ENCODE data around the gene TCF25.
"Not testable (repeated sequence)": the region's sequence is repeated elsewhere in the genome, so short reads cannot be mapped to it uniquely, and the experiment has no call there.

Gene TCF25

DNA sequence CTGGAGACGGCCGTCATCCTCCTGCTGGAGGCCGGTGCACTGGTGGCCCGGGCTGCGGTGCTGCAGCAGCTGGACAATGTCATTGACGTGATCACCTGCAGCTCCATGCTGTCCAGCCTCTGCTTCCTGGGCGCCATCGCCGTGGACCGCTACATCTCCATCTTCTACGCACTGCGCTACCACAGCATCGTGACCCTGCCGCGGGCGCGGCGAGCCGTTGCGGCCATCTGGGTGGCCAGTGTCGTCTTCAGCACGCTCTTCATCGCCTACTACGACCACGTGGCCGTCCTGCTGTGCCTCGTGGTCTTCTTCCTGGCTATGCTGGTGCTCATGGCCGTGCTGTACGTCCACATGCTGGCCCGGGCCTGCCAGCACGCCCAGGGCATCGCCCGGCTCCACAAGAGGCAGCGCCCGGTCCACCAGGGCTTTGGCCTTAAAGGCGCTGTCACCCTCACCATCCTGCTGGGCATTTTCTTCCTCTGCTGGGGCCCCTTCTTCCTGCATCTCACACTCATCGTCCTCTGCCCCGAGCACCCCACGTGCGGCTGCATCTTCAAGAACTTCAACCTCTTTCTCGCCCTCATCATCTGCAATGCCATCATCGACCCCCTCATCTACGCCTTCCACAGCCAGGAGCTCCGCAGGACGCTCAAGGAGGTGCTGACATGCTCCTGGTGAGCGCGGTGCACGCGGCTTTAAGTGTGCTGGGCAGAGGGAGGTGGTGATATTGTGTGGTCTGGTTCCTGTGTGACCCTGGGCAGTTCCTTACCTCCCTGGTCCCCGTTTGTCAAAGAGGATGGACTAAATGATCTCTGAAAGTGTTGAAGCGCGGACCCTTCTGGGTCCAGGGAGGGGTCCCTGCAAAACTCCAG lies 46.4 kb downstream of the TCF25 start:
- no peak for DNase-seq (ENCODE audit: low read depth)

GRCh38 chr16:89920723-89921122 lies 47.3 kb downstream of the TCF25 start:
- DNase-seq (ENCODE audit: low read depth): no peak

- DNase-seq (ENCODE audit: low read depth): no peak
These were observed 47.8 kb downstream of the TCF25 start for GRCh38 chr16:89921131-89921701.

- DNase-seq (ENCODE audit: low read depth): peak; percentile 94
These were observed 48.5 kb downstream of the TCF25 start for GRCh38 chr16:89921702-89922476.

- peak; percentile 94 for DNase-seq (ENCODE audit: low read depth)
These were observed 49.1 kb downstream of the TCF25 start for GRCh38 chr16:89922477-89922883.

GRCh38 chr16:89922884-89923639 lies 49.7 kb downstream of the TCF25 start, which contains the start of gene TUBB3:
Gene TUBB3 (plus strand): TSS chr16:89923342. CDS start chr16:89923402, 60 bp downstream.
- DNase-seq (ENCODE audit: low read depth): peak; percentile 62

- DNase-seq (ENCODE audit: low read depth): no peak
These were observed 50.4 kb downstream of the TCF25 start for GRCh38 chr16:89923640-89924296.

DNA sequence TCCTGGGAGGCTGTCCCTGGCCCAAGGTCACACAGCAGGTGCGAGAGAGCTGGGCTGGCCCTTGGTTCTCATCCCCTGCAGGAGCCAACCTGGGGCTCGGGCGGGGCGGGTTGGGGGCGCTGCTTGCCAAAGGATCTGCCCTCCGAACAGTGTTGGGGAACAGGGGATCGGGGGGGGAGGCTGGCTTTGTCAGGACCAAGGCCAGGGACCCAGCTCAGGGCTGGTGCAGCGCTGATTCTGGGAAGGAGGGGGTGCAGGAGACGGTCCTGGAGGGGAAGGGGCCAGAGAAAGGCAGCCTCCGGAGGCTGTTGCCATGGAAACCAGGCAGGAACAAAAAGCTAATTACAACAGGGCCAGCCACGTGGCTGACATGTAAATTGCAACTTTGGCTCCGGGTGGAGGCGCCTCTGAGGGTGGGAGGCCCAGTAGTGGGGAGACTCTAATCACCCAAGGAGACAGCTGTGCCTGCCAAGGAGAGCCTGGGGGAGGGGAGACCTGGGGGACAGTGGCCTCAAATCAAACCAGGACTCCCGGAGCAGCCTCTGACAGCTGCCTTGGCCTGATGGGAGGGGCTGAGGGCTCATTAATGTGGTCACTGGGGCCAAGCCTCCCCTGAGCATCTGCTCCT lies 51.0 kb downstream of the TCF25 start:
- DNase-seq (ENCODE audit: low read depth): no peak

DNA sequence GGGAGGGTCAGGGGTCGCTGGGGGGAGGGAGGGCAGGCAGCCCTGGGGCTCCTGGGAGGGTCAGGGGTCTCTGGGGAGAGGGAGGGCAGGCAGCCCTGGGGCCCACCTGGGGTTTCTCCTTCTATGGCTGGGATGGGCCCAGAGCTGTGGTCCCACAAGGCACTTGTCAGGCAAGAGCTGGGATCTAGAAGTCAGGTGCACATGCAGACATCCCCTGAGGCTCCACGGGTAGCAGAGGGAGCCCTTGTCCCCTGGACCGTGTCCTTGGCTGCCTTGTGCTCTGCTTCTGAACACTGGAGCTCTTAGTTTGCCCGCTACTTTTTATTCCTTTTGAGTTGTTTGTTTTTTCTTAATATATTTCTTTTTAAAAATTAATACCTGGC lies 51.5 kb downstream of the TCF25 start:
- no peak for DNase-seq (ENCODE audit: low read depth)

DNA sequence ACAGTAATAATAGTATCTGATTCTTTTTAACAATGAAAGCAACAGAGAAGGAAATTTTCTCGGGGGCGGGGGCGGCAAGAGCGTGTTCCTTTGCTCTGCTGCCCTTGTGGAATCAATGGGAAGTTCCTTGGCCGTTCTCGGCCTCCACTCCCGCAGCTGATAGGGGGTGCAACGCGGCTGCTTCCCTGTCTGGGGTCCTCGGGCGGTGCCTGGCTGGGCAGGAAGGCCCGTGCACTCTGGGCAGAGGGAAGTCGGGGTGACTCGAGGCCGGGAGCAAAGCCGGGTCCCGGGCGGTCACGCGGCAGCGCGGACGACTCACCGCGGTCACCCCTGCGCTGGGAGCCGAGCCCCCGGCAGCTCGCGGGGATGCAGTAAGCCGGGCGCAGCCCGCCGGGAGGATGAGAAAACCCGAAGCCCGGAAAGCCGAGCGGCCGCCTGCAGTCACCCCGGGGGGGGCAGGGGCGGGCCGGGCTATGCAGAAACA lies 52.2 kb downstream of the TCF25 start:
- DNase-seq (ENCODE audit: low read depth): no peak

DNA sequence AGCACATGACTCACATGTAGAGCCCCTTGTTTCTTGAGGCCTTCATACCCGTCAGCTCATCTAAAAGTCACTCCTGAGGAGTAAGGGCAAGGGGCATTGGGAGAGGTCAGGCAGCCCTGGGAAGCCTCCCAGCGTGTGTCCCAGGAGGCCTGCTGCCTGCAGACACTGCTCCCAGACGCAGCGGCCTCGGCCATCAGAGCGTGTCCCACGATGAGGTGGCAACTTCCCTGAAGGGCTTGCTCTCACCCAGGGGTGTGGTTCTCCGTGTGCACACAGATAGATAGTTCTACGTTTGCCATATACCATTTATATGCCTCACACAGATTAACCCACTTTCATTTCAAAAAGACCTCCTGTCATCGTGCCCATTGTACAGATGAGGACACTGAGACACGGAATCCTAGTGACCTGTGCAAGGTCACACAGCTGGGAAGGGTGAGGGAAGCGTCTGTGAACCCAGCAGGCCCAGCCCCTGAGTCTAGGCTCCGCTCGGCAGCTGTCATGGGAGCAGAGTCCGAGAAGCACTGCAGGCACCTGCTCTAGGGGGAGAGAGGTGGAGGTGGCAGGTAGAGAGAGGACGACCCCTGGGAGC lies 58.0 kb downstream of the TCF25 start:
- no peak for DNase-seq (ENCODE audit: low read depth)

DNA sequence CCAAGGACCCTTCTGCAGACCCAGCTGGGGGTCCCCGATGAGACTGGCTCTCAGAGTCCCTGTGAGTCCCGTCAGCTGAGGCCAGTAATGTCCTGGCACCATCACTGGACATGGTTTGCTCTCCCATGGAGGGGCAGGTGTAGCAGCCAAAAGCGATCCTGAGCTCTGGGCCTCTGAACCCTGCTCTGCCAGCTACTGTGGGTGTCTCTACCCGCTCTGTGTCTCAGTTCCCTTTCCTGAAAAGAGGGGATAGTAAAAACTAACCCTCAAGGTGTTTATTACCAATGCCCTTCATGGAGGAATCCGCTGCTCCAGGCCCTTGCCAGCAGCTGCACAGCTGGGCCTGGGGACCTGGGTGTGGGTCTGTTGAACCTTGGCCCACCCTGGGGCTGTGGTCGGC lies 58.6 kb downstream of the TCF25 start:
- DNase-seq (ENCODE audit: low read depth): no peak

GRCh38 chr16:89934019-89934418 lies 60.6 kb downstream of the TCF25 start:
- DNase-seq (ENCODE audit: low read depth): not testable (repeated sequence)

GRCh38 chr16:89934611-89935553 lies 61.5 kb downstream of the TCF25 start:
- no peak for DNase-seq (ENCODE audit: low read depth)

DNA sequence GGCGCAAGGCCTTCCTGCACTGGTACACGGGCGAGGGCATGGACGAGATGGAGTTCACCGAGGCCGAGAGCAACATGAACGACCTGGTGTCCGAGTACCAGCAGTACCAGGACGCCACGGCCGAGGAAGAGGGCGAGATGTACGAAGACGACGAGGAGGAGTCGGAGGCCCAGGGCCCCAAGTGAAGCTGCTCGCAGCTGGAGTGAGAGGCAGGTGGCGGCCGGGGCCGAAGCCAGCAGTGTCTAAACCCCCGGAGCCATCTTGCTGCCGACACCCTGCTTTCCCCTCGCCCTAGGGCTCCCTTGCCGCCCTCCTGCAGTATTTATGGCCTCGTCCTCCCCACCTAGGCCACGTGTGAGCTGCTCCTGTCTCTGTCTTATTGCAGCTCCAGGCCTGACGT lies 62.2 kb downstream of the TCF25 start:
- not testable (repeated sequence) for DNase-seq (ENCODE audit: low read depth)

GRCh38 chr16:89936034-89936433 lies 62.6 kb downstream of the TCF25 start:
- DNase-seq (ENCODE audit: low read depth): no peak

GRCh38 chr16:89936508-89936907 lies 63.1 kb downstream of the TCF25 start:
- no peak for DNase-seq (ENCODE audit: low read depth)

DNA sequence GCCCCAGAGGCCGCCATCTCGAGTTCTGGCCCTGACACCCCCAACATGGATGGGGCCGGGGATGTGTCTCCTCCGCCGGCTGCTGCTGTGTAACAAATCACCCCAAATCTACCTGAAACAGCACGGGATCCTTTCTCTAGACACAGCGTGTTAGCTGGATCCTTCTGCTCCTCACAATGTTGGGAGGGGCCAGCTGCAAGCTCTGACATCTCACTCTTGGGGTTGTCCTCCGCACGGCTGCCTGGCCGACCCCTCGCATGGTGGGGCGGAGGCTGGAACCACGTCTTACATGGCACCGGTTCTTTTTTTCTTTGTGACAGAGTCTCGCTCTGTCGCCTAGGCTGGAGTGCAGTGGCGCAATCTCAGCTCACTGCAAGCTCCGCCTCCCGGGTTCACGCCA lies 63.6 kb downstream of the TCF25 start:
- no peak for DNase-seq (ENCODE audit: low read depth)

GRCh38 chr16:89938175-89938885 lies 64.9 kb downstream of the TCF25 start:
- DNase-seq (ENCODE audit: low read depth): no peak
